BLaER1 treated with 17β-estradiol and CSF1 and Interleukin-3, amounts not matched to agents 10 nM and 100 nM (cell line): ENCODE measurements around the gene ZNF92.
"Not testable (repeated sequence)": the region's sequence is repeated elsewhere in the genome, so short reads cannot be mapped to it uniquely, and the experiment has no call there.

Experiments
- H3K27ac ChIP-seq, 11 experiments: shearing (Covaris generic); formaldehyde crosslinking; 2 replicates each; pipeline ENCODE4 v1.8.1; 2022
- H3K27me3 ChIP-seq, 11 experiments: shearing (Covaris generic); formaldehyde crosslinking; 2 replicates each; pipeline ENCODE4 v1.8.1; 2022
- H3K36me3 ChIP-seq, 11 experiments: shearing (Covaris generic); formaldehyde crosslinking; 2 replicates each; pipeline ENCODE4 v1.8.1; 2022
- H3K4me1 ChIP-seq, 10 experiments: shearing (Covaris generic); formaldehyde crosslinking; 2 replicates each; pipeline ENCODE4 v1.8.1; 2022
- H3K4me2 ChIP-seq, 11 experiments: shearing (Covaris generic); formaldehyde crosslinking; 2 replicates each; pipeline ENCODE4 v1.8.1; 2022
- H3K4me3 ChIP-seq, 10 experiments: shearing (Covaris generic); formaldehyde crosslinking; 2 replicates each; pipeline ENCODE4 v1.8.1; 2022
- H3K9ac ChIP-seq, 11 experiments: shearing (Covaris generic); formaldehyde crosslinking; 2 replicates each; pipeline ENCODE4 v1.8.1; 2022
- H3K9me3 ChIP-seq, 11 experiments: shearing (Covaris generic); formaldehyde crosslinking; replicated peaks in 1 of 11; 2 replicates each; pipeline ENCODE4 v1.8.1; 2022
- H4K20me1 ChIP-seq, 11 experiments: shearing (Covaris generic); formaldehyde crosslinking; 2 replicates each; pipeline ENCODE4 v1.8.1; 2022
- Cebpa-rat ChIP-seq, 11 experiments: shearing (Covaris generic); IDR thresholded peaks; 2 replicates each; pipeline ENCODE4 v1.8.1; 2022

ZNF92 gene

DNA sequence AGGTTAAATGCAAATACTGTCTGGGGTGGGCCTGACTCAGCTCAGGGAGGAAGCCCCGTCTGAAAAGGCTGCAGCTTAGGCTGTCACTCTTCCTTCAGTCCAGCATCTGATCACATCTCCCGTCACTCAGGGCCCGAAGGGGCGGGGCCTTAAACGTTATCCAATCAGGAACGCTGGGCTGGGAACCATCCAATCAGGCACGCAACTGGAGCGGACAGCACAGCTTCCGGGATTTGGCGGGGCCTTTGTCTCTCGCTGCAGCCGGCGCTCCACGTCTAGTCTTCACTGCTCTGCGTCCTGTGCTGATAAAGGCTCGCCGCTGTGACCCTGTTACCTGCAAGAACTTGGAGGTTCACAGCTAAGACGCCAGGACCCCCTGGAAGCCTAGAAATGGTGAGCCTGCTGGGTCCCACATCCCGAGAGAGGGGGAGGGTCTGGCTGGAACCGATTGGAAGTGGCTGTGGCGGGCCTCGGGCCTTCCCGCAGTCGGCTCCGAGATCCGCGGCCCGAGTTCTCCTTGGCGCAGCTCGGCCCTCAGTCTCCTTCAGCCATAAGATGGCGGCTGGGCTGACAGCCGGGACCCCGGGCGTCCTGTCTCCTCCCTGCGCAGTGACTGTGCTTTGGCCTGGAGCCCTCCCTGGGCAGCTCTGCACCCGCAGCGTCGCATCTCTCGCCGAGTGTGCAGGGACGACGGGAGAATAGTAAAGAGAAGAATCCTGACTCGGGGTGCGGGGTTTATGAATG is at the start of gene ZNF92:
Gene ZNF92 (plus strand): TSS at position 248 of the 744 bp plus-strand sequence. CDS start 143 bp downstream, at position 391.
- Histone ChIP-seq H3K36me3 (peaks cover 23 to 38% (median 35%) of the 10 kb centered on the region in 11 experiments), H4K20me1 (peaks cover 0 to 51% (median 42%) of the 10 kb centered on the region in 11 experiments; a peak in 15 of 22 replicates), H3K4me2 (peak within 1 kb of the TSS; percentile 86 to 97 (median 93)), H3K9me3 (peaks cover 0 to 33% (median 26%) of the 10 kb centered on the region in 11 experiments; a peak in 18 of 22 replicates), H3K4me1 (peaks cover 12 to 26% (median 16%) of the 10 kb centered on the region in 10 experiments), H3K27ac (peak within 1 kb of the TSS; percentile 85 to 97 (median 93)), H3K4me3 (peak within 1 kb of the TSS; percentile 74 to 98 (median 88)), H3K27me3 (no peaks in the 10 kb centered on the region), H3K9ac (peak within 1 kb of the TSS; percentile 89 to 98 (median 94))
- TF ChIP-seq Cebpa-rat (IDR thresholded peaks at IDR 0.05) = no peak

DNA sequence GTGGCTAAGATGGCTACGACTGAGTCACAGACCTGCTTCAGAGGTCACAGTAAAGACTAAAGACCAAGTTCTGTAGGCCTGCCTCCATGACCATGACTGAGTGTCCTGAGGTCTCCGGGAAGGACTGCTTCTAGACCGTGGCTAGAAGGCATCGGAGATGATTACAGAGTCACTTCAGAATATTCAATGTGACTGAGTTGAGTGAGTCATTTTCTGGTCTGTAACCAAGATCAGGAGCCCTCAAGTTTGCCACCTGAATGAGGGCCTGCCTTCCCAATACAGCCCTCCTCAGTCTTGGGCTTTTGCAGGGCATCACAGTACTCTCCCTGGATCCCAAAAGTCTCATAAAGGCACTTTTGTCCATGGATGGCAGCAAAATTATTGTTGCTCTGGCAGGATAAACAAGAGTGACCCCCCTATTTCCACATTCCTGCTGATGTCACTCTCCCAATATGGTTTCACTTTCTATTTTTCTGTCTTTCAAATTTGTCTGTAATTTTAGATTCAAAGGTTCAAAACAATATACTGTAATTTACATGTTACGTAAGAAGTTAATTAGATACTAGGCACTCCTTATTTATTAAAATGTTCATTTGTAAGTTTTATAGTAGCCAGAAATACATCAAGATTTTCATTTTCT is 47.7 kb upstream of the ZNF92 start:
- Histone ChIP-seq H3K27me3 (no peaks in the 10 kb centered on the region), H3K9ac (no peak overlapping the region), H3K27ac (peak overlapping the region in 5 of 11 experiments; percentile 20 to 49 (median 29); a peak in 6 of 22 replicates), H3K36me3 (0 out of 22 replicates have a peak, but pooled peaks cover 0 to 9% (median 0%) of the 10 kb centered on the region in 11 experiments), H4K20me1 (no peaks in the 10 kb centered on the region), H3K4me1 (peaks cover 0 to 5% (median 0%) of the 10 kb centered on the region in 10 experiments; a peak in 2 of 20 replicates), H3K9me3 (no peaks in the 10 kb centered on the region), H3K4me2 (peak overlapping the region in 2 of 11 experiments; percentile 15 to 20; a peak in 1 of 22 replicates), H3K4me3 (no peak overlapping the region)
- no peak for TF ChIP-seq Cebpa-rat (IDR thresholded peaks at IDR 0.05)

DNA sequence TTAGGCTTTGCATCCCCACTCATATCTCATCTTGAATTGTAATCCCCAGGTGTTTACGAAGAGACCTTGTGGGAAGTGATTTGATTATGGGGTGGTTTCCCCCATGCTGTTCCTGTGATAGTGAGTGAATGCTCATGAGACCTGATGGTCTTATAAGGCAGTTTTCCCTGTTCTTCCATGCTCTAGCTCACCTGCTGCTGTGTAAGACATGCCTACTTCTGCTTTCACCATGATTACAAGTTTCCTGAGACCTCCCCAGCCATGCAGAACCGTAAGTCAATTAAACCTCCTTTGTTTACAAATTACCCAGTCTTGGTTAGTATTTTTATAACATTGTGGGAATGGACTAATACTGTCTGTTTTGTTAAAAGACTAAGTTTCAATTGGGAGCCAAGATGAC is 35.3 kb upstream of the ZNF92 start:
- Histone ChIP-seq H3K4me3 (no peak overlapping the region), H3K4me1 (peaks cover 0 to 5% (median 0%) of the 10 kb centered on the region in 10 experiments; a peak in 1 of 20 replicates), H3K4me2 (no peak overlapping the region), H4K20me1 (no peaks in the 10 kb centered on the region), H3K27me3 (no peaks in the 10 kb centered on the region), H3K27ac (no peak overlapping the region), H3K9me3 (peaks cover 0 to 3% (median 0%) of the 10 kb centered on the region in 11 experiments; a peak in 1 of 22 replicates), H3K36me3 (peaks cover 0 to 6% (median 0%) of the 10 kb centered on the region in 11 experiments; a peak in 1 of 22 replicates), H3K9ac (no peak overlapping the region)
- no peak for TF ChIP-seq Cebpa-rat (IDR thresholded peaks at IDR 0.05)

DNA sequence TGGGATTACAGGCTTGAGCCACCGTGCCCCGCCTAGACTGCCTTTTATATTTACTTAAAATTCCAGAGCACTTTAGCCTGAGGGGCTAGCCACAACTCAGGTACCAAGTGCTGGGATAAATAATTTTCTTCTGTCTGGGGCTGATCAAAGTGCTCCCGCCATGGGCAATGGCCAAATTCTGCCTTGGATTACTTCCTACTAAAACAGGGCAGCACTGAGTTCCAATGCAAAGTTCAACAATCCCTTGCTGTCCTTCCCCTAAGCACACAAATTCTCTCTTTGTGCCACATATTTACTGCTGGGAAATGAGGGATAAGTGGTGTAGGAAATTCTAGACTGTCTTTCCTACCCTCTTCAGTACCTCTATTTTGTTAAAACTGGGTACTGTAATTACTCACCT is 34.4 kb upstream of the ZNF92 start:
- H3K9me3 ChIP-seq = peaks cover 0 to 3% (median 0%) of the 10 kb centered on the region in 11 experiments; a peak in 2 of 22 replicates
- no peak overlapping the region for H3K4me2 ChIP-seq
- H3K27me3 ChIP-seq = no peaks in the 10 kb centered on the region
- H3K27ac ChIP-seq = no peak overlapping the region
- no peak overlapping the region for H3K9ac ChIP-seq
- H3K4me3 ChIP-seq = no peak overlapping the region
- TF ChIP-seq Cebpa-rat (IDR thresholded peaks at IDR 0.05) = no peak
- no peaks in the 10 kb centered on the region for H4K20me1 ChIP-seq
- peaks cover 0 to 6% (median 0%) of the 10 kb centered on the region in 11 experiments; a peak in 1 of 22 replicates for H3K36me3 ChIP-seq
- H3K4me1 ChIP-seq = peaks cover 0 to 5% (median 0%) of the 10 kb centered on the region in 10 experiments; a peak in 1 of 20 replicates

DNA sequence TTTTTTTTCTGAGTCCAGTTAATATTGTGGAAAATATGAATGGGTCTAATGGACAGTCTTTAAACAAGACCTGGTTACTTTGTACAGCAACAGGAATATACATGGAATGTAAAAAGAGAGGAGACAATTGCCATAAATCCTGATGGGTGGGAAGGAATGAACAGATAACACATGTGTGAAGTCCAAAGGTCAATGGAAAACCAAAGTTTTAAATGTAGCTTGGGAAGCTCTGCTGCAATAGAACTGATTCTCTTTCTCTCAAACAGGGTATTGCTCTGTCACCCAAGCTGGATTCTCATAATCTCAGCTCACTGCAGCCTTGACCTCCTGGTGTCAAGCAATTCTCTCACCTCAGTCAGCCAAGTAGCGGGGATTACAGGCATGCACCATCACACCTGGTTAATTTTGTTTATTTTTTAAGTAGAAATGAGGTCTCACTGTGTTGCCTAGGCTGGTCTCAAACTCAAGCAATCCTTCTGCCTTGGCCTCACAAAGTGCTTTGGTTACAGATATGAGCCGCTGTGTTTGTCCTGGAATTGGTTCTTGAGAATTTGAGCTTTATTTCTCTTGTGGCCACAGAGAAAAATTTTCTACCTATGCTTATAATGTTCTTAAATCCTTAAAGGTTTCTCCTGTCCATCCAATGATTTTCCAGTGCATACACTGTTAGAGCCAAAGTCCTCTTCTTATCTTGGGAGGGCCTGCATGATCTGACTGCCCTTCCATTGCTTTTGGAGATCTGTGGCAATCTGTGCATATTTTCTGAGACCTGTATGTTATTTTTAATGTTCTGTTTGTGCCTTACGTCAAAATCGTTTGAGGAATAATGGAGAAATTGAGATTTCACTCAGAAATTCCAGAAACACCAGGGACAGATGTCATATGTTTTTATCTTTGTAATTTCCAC is 30.7 kb upstream of the ZNF92 start:
- H3K36me3 ChIP-seq = no peaks in the 10 kb centered on the region; a peak in 2 of 22 replicates
- no peak overlapping the region for H3K9ac ChIP-seq
- H3K4me2 ChIP-seq = no peak overlapping the region
- peaks cover 0 to 5% (median 0%) of the 10 kb centered on the region in 10 experiments; a peak in 1 of 20 replicates for H3K4me1 ChIP-seq
- H3K27ac ChIP-seq = no peak overlapping the region
- no peak overlapping the region for H3K4me3 ChIP-seq
- peaks cover 0 to 19% (median 14%) of the 10 kb centered on the region in 11 experiments; a peak in 11 of 22 replicates for H3K9me3 ChIP-seq
- no peaks in the 10 kb centered on the region for H3K27me3 ChIP-seq
- H4K20me1 ChIP-seq = no peaks in the 10 kb centered on the region
- no peak for TF ChIP-seq Cebpa-rat (IDR thresholded peaks at IDR 0.05)

DNA sequence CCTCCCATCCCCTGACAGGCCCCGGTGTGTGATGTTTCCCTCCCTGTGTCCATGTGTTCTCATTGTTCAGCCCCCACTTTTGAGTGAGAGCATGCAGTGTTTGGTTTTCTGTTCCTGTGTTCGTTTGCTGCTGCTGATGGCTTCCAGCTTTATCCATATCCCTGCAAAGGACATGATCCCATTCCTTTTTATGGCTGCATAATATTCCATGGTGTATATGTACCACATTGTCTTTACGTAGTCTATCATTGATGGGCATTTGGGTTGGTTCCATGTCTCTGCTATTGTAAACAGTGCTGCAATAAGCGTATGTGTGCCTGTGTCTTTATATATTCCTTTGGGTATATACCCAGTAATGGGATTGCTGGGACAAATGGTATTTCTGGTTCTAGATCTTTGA is 29.1 kb upstream of the ZNF92 start:
- not testable (repeated sequence) for H3K27me3 ChIP-seq, H3K27ac ChIP-seq, H3K36me3 ChIP-seq, H3K9ac ChIP-seq, H3K4me3 ChIP-seq, H3K4me2 ChIP-seq, H3K4me1 ChIP-seq, H4K20me1 ChIP-seq
- H3K9me3 ChIP-seq = peaks cover 0 to 19% (median 14%) of the 10 kb centered on the region in 11 experiments; a peak in 11 of 22 replicates

DNA sequence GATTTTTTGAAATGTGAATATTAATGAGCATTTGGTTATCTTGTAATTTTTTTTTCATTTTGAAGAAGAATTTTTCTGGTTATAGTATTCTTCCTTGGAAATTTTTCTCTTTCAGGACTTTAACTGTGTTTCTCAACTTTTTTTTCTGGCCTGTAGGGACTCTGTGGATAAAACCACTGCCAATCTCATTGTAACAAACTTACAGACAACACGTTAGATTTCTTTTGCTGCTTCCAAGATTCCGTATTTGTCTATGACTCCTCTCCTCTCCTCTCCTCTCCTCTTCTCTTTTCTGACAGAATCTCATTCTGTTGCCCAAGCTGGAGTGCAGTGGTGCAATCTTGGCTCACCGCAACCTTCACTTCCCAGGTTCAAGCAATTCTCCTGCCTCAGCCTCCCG is 19.4 kb upstream of the ZNF92 start:
- no peak overlapping the region for H3K9ac ChIP-seq
- no peaks in the 10 kb centered on the region for H3K4me1 ChIP-seq
- H3K9me3 ChIP-seq = no peaks in the 10 kb centered on the region
- no peak overlapping the region for H3K4me2 ChIP-seq
- no peak overlapping the region for H3K4me3 ChIP-seq
- H3K27me3 ChIP-seq = no peaks in the 10 kb centered on the region
- no peak overlapping the region for H3K27ac ChIP-seq
- no peaks in the 10 kb centered on the region for H4K20me1 ChIP-seq
- H3K36me3 ChIP-seq = no peaks in the 10 kb centered on the region
- no peak for TF ChIP-seq Cebpa-rat (IDR thresholded peaks at IDR 0.05)

DNA sequence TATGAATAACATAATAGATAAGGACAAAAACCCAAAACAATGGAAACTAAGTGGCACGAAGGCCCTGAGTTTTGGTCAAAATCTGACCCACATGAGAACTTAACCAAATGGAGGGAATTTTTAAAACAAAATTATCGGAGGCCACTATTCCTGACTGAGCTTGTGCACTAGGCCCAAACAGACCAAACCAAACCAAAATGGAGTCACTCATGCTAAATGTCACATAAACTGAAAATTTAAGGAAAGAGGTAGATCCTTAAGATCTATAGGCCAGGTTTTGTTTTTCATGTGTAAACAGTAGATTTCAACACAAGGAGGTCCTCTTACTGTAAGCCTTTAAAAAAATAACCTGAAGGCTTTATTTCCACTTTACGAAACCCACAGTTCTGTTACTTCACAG is 3.8 kb upstream of the ZNF92 start:
- H3K4me1 ChIP-seq = peaks cover 0 to 9% (median 3%) of the 10 kb centered on the region in 10 experiments; a peak in 15 of 20 replicates
- TF ChIP-seq Cebpa-rat (IDR thresholded peaks at IDR 0.05) = no peak
- no peak overlapping the region for H3K4me2 ChIP-seq
- H4K20me1 ChIP-seq = peaks cover 0 to 11% (median 6%) of the 10 kb centered on the region in 11 experiments; a peak in 9 of 22 replicates
- no peak overlapping the region for H3K4me3 ChIP-seq
- no peaks in the 10 kb centered on the region for H3K27me3 ChIP-seq
- no peak overlapping the region for H3K27ac ChIP-seq
- H3K9ac ChIP-seq = no peak overlapping the region
- H3K9me3 ChIP-seq = 0 out of 22 replicates have a peak, but pooled peaks cover 0 to 3% (median 0%) of the 10 kb centered on the region in 11 experiments
- H3K36me3 ChIP-seq = no peaks in the 10 kb centered on the region
